Stimulated activated CD4-positive, alpha-beta T cell treated with anti-CD3 and anti-CD28 coated beads, Interleukin-4, amount 100 ng/mL, for 4 hours (primary cell): ENCODE measurements around the gene SYNGAP1.
"Not testable (repeated sequence)": the region's sequence is repeated elsewhere in the genome, so short reads cannot be mapped to it uniquely, and the experiment has no call there.

Experiments
- DNase-seq, 2 experiments: peaks; one replicate each; pipeline ENCODE4 v3.0.0-alpha.2; 2020

Gene SYNGAP1

GRCh38 chr6:33440649-33441309, 20.9 kb downstream of the SYNGAP1 start:
- no peak for DNase-seq

DNA sequence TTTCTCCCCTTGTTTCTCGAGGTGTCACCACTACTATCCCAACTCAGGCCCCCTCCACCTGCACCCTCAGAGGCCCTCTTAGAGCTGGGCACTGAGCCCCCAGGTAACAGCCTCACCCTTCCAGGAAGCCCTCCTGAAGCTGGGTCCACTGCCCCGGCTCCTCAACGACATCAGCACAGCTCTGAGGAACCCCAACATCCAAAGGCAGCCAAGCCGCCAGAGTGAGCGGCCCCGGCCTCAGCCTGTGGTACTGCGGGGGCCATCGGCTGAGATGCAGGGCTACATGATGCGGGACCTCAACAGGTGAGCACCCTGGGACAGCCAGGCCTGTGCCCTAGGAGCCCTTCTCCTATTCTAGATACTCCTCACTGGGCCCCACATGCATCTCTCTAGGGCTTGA, 21.6 kb downstream of the SYNGAP1 start:
- DNase-seq, result no peak

GRCh38 chr6:33442283-33442682, 22.4 kb downstream of the SYNGAP1 start:
- no peak for DNase-seq

DNA sequence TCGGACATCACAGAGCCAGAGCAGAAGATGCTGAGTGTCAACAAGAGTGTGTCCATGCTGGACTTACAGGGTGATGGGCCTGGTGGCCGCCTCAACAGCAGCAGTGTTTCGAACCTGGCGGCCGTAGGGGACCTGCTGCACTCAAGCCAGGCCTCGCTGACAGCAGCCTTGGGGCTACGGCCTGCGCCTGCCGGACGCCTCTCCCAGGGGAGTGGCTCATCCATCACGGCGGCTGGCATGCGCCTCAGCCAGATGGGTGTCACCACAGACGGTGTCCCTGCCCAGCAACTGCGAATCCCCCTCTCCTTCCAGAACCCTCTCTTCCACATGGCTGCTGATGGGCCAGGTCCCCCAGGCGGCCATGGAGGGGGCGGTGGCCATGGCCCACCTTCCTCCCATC, 23.2 kb downstream of the SYNGAP1 start:
- DNase-seq, result no peak

- no peak for DNase-seq
Observed at GRCh38 chr6:33443619-33444504, 24.0 kb downstream of the SYNGAP1 start.

DNA sequence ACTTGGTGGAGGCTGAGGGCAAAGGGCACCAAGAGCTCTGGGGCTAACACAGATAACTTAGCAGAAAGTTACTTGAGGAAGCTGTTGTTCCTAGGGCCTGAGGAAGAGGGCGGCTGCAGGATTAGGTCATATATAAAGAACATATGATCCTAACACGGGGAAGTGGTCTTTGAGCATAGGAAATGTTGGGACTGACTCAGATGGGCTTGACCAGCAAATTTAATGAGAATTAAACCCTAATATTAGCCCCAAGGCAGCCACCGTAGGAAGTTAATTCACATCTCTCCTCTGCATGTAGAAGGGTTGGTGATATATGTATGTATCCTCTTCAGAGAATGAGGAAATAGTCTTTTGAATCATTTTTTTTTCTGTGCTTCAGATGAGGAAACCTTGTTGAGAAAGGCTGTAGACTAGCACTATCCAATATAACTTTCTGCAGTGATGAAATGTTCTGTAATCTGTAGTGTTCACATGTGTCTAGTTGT, 25.3 kb downstream of the SYNGAP1 start:
- no peak for DNase-seq

DNA sequence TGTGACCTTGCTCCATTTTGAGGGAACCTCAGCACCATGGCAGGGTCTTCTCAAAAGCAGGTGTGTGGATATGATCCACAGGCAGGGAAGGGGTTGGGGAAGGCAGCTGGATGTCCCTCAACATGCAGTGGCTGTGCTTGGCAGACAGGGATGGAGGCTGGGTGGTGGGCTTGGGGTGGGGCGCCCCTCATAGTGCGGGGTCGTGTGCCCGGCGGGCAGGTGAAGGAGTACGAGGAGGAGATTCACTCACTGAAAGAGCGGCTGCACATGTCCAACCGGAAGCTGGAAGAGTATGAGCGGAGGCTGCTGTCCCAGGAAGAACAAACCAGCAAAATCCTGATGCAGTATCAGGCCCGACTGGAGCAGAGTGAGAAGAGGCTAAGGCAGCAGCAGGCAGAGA, 26.5 kb downstream of the SYNGAP1 start:
- DNase-seq, result no peak

DNA sequence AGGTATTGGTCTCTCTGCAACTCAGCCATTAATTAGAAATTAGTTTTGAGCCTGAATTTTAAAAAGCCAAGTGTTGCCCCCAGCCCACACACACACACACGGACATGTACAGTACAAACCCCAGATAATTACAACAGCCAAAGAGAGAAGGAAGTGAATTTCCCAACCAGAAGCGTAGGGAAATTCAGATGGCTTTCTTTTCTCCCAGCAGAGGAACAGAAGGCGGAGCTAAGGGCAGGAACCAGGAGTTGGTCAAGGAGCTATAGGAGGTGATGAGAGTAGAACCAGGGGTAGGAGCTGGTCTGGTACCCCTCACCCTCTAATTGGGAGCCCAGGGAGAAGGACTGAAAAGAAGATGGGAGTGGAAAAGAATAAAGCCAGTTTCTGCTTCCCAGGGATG, 30.6 kb downstream of the SYNGAP1 start:
- DNase-seq, result no peak

DNA sequence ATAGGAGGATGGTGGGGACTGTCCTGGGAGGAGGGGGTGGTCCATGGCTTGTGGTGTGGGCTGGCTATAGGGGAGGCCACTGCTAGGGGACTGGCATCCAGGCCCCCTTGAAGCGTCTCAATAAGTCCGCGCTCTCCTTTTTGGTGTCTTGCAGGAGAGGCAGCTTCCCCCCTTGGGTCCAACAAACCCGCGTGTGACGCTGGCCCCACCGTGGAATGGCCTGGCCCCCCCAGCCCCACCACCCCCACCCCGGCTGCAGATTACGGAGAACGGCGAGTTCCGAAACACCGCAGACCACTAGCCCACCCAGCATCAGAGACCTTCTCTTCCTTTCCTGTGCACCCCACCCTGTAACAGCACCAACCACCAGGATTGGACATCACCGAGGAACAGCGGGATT, 31.7 kb downstream of the SYNGAP1 start:
- DNase-seq, result no peak

DNA sequence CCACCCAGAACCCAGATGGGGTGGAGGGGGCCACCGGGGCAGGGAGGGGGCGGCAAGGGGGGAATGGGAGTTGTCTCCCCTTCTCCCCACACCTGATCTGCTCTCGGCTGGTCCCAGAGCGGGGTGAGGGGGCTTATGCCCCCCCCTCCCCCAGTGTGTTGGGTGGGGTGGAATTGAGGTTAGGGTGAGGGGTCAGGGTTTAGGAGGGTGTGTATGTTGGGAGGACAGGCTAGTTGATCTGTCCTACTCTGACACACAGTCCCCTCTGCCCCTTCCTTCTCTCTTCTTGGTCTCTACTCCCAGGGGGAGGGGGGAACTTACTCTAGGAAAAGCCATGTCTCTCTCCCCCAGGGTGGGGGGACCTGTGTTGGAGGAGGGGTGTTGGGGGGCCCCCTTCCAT, 32.6 kb downstream of the SYNGAP1 start:
- DNase-seq, result no peak

DNA sequence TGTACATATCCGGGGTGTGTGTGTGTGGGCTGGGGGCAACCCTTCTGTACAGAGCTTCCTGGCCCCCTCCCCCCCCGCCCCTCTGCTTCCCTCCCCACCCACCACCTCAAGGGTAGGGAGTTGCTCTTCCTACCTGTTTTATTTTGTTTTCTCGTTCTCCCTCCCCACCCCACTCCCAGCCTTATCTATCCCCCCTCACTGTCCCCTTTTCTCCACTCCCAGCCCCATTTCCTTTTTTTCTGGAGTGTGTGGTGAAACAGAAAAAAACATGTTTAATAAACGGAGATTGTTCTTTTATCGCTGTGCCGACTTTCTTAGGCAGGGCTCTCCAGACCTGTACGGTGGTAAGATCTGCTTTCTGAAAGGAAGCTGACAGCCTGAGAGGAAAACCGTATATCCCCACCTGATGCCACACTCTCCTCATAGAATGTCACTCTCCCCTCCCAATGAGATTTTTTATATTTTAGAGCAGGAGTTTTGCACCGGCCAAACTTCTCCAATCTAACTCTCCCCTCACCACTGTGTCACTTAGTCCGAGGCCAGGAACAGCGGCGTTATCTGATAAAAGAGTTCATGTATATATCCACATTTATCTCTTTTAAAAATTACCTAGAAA, 33.6 kb downstream of the SYNGAP1 start:
- no peak for DNase-seq

DNA sequence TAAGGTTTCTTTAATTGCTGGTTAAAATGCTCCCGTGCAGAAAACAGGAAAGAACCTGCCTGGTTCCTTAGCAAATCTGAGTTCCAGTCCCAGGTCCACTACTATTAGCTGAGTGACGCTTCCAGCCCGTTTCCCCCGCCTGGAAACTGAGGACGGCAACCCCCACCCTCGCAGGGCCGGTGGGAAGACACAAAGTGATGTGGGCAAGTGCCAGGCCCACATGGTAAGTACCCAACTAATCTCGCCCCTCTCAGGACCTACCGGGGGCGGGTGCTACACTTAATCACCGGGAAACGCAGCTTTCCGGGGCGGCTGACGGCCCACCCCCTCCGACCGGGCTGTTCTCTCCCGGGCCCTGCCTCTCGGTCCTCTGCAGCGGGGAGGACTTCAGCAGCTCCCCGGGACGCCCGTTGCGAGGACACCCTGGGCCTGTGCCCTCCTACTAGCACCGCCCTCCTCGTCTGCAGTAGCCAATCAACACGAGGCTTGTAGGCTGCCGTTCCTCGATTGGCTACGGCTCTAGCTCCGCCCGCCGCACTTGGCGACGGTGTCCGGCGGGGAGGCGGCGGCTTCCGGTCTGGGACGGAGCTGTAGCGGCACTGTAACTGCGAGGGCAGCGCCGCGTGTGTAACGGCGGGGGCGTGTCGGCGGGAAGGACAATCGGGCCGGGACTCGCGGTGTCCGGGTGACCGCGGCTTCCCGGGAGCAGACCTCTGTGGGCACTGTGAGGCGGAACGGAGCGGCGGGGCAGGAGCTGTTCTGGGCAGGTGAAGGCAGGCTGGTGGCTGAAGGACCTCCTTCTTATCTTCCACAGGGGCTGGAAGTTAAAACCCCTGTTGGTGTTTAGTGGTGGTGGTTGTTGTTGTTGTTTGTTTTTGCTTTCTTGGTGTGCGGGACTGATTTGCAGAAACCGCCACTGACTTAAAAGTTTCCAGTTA, 34.4 kb downstream of the SYNGAP1 start, which contains the start of gene ZBTB9:
ZBTB9 (plus strand) TSS at position 568 of the 938 bp plus-strand sequence. CDS start 525 bp downstream, outside the sequence.
- peak; percentile 89 to 94 for DNase-seq

DNA sequence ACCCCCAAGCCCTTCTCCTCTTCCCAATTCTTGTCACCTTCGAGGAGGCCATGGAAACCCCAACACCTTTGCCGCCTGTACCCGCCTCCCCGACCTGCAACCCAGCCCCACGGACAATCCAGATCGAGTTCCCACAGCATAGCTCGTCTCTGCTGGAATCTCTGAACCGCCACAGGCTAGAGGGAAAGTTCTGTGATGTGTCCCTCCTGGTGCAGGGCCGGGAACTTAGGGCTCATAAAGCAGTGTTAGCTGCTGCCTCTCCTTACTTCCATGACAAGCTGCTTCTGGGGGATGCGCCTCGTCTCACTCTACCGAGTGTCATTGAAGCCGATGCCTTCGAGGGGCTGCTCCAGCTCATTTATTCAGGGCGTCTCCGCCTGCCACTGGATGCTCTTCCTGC, 35.2 kb downstream of the SYNGAP1 start:
- DNase-seq, result no peak

- DNase-seq, result no peak
Observed at GRCh38 chr6:33456156-33456555, 36.3 kb downstream of the SYNGAP1 start.

DNA sequence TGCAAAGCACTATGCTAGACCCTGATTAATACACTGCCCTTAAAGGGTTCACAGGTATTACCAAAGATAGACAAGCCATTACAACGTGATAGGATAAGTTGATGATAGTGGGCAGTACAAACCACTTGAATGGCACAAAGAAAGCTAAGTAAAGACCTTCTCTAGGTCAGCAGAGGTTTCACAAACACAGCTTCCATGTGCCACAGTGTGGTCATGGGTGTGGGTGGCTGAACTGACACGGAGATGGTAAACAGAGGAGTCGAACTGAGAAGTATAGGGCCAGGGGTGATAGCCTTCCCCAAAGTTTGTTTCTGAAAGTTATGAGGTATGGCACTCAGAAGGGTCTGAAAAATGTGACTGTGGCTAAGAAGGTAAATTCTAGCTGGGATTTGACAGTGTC, 38.8 kb downstream of the SYNGAP1 start:
- no peak for DNase-seq

GRCh38 chr6:33459226-33459625, 39.4 kb downstream of the SYNGAP1 start:
- no peak for DNase-seq

GRCh38 chr6:33466075-33466735, 46.3 kb downstream of the SYNGAP1 start:
- no peak for DNase-seq

- no peak for DNase-seq
Observed at GRCh38 chr6:33467091-33467490, 47.2 kb downstream of the SYNGAP1 start.

GRCh38 chr6:33469661-33470060, 49.8 kb downstream of the SYNGAP1 start:
- no peak for DNase-seq

- no peak for DNase-seq
Observed at GRCh38 chr6:33477864-33478263, 58.0 kb downstream of the SYNGAP1 start.

DNA sequence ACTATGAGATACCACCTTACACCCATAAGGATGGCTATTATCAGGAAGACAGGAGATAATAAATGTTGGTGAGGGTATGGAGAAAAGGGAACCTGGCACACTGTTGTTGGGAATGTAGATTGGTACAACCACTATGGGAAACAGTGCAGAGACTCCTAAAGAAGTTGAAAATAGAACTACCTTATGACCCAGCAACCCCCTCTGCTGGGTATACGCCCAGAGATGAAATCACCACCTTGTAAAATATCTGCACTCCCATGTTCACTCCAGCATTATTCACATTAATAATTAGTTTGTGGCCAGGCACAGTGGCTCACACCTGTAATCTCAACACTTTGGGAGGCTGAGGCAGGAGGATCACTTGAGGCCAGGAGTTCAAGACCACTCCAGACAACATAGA, 61.3 kb downstream of the SYNGAP1 start:
- DNase-seq, result no peak

DNA sequence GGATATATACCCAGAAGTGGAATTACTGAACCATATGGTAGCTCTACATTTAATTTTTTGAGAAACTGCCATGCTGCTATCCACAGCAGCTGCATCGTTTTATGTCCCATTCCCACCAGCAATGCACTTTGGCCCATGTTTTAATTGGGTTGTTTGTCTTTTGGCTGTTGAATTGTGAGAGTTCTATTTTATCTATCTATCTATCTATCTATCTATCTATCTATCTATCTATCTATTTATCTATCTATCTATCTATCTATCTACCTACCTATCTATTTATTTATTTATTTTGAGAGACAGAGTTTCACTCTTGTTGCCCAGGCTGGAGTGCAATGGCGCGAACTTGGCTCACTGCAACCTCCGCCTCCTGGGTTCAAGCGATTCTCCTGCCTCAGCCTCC, 62.8 kb downstream of the SYNGAP1 start:
- DNase-seq, result not testable (repeated sequence)
